Measurements from ENCODE around the gene VSX1.

The VSX1 gene

GRCh38 chr20:25085756-25086495 lies 4.0 kb upstream of the VSX1 start:
- FAIRE-seq = no peak

- no peak for FAIRE-seq
These were observed 2.8 kb upstream of the VSX1 start for GRCh38 chr20:25084626-25085187.

GRCh38 chr20:25083773-25084625 lies 2.1 kb upstream of the VSX1 start:
- no peak for FAIRE-seq

GRCh38 chr20:25083141-25083772 lies 1.3 kb upstream of the VSX1 start:
- FAIRE-seq = no peak

GRCh38 chr20:25082498-25082873 lies 545 bp upstream of the VSX1 start:
- FAIRE-seq = no peak

GRCh38 chr20:25081065-25081729 lies 744 bp downstream of the VSX1 start:
- no peak for FAIRE-seq

GRCh38 chr20:25079171-25079570 lies 2.8 kb downstream of the VSX1 start:
- FAIRE-seq = no peak

- no peak for FAIRE-seq
These were observed 3.3 kb downstream of the VSX1 start for GRCh38 chr20:25078662-25079061.

- FAIRE-seq = no peak
These were observed 4.3 kb downstream of the VSX1 start for GRCh38 chr20:25077610-25078169.

GRCh38 chr20:25076731-25077609 lies 5.0 kb downstream of the VSX1 start:
- FAIRE-seq = no peak

GRCh38 chr20:25076201-25076600 lies 5.7 kb downstream of the VSX1 start:
- no peak for FAIRE-seq

GRCh38 chr20:25073544-25073943 lies 8.4 kb downstream of the VSX1 start:
- no peak for FAIRE-seq

- no peak for FAIRE-seq
These were observed 9.6 kb downstream of the VSX1 start for GRCh38 chr20:25072226-25072811.

- no peak for FAIRE-seq
These were observed 10.2 kb downstream of the VSX1 start for GRCh38 chr20:25071734-25072133.

GRCh38 chr20:25070821-25071473 lies 11.0 kb downstream of the VSX1 start:
- FAIRE-seq = no peak

- FAIRE-seq = no peak
These were observed 14.6 kb downstream of the VSX1 start for GRCh38 chr20:25067102-25067987.

- no peak for FAIRE-seq
These were observed 15.6 kb downstream of the VSX1 start for GRCh38 chr20:25066386-25066785.

- no peak for FAIRE-seq
These were observed 16.2 kb downstream of the VSX1 start for GRCh38 chr20:25065625-25066338.
